NCI-H2196 treated with DMSO at 0.1 percent for 48 hours (cell line): ENCODE measurements around the gene HECW1.
"Not testable (repeated sequence)": the region's sequence is repeated elsewhere in the genome, so short reads cannot be mapped to it uniquely, and the experiment has no call there.

Experiments used
- DNase-seq: peaks from one replicate; lab custom pipeline; 2025; ENCODE audit not compliant: unreplicated experiment; lab: John Stamatoyannopoulos, UW

HECW1 gene

DNA sequence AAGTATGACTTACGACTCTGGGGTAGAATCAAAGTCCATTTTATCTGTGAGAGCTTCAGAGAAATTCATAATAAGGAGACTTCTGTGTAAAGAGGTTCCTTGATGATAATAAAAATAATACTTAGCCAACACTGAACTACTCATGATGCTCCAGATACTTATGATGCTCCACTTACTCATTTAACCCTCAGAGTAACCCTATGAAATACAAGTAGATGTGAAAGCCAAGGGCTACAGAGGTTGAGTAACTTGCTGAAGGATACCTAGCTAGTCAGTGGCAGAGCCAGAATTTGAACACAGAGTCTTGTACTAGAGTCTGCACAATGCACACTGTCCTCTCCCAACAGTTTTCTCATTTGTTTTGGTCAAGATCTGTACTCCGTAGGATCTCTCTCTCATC is 89.5 kb downstream of the HECW1 start:
- DNase-seq = no peak

DNA sequence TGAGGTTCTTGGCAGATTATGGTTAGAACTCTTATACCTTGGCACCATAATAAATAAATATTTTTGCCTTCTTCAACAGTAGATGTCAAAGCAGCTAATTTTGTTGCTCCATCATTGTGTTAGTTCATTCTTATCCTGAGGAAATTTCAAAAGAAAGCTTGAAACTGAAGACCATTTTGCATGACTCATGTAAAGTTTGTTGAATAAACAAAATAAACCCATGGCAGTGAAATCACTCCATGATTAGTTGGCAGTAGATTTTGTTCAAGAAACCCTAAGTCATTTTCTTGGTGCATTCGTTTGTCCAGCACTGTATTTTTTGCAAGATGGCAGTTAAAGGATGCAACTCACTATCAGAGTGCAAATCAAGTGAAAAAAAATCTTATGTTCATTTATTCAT is 91.6 kb downstream of the HECW1 start:
- DNase-seq = no peak

DNA sequence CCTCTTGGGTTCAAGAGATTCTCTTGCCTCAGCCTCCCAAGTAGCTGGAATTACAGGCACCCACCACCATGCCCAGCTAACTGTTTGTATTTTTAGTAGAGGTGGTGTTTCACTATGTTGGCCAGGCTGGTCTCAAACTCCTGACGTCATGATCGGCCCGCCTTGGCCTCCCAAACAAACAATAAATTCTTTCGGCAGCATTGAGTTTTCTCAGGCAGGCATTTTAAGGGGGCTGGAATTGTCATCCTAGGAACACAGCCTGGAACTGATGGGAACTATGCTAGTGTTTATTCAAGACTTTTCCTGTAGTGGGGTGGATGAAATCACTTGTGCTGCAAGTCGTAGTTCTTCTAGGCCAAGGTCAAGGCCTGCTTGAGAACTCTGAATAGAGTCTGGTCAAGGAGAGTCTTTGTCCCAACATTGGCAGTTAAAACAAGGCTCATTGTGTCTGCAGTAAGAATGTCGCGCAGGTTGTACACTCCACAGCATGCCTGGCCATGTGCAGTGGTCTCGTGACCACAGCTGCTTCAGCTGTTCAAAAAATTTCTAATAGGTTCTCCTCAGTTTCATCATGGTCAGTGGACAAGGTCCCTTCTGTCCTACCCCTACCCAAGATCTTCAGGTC is 92.8 kb downstream of the HECW1 start:
- no peak for DNase-seq

DNA sequence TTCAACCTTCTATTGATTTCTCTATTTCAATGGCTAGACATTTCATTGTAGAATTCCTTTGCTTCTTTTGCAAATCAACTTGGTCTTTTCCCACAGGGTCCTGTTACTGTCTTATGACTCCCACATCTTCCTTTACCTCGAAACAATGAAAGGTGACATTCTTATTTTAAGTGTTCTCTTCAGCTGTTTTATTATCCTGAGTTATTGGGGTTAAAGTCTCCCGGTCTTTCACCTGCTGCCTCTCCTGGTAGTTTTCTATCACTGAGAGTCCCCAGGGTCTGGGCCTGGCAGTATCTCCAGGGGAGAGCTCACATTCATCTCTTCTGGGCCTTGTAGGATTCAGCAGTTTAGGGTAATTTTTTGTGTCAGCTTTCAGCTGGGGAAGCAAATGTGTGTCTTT is 95.8 kb downstream of the HECW1 start:
- DNase-seq = no peak

DNA sequence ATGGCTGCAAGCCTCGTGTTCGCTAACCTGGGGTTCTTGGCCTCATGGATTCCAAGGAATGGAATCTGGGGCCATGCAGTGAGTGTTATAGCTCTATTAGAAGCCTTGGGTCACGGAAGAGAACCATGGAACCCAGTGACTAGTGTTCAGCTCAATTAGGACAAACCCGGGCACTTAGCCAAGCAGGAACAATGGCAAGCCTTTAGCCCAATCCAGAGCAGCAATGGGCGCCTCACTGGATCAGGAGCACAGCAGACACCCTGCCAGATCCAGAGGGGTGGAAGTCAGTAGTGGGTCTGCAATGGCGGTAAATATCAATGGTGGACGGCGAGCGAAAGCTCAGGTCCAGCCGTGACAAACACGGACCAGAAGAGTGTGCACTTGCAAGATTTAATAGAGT is 98.1 kb downstream of the HECW1 start:
- not testable (repeated sequence) for DNase-seq

DNA sequence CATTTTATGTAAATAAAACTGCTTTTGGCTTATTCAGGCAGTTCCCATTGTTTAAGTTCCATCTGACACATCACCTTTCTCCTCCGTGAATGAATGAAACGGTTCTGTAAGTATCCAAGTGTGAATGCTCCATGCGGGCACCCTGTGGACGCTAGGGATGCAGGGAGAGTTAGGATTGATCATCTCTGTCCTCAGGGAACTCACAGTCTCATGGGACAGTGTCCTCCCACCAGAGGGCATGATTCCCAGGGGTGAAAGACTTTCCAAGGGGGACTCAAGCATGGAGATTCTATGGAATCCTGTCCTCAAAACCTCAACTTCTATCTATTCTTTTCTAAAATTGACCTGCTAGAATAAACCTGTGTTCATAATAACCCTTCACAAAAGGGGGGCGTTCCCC is 98.8 kb downstream of the HECW1 start:
- DNase-seq = no peak

DNA sequence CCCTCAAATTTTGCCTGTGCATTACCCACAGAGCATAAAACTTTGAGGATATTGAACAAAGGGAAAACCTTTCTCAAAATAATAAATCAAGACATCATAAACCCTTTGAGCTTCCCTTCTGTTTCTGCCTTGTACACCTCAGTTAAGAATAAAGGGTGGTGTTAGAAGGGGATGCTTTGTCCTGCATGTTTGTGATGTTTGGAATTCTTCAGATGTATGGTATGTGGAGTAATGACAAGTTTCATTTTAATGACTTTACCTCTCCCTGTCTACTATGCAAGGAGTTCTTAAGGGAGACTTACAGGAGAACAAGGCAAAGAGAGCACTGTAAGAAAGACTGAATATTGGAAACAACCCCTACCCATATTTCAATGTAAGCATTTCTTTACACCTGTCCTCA is 99.2 kb downstream of the HECW1 start:
- no peak for DNase-seq

DNA sequence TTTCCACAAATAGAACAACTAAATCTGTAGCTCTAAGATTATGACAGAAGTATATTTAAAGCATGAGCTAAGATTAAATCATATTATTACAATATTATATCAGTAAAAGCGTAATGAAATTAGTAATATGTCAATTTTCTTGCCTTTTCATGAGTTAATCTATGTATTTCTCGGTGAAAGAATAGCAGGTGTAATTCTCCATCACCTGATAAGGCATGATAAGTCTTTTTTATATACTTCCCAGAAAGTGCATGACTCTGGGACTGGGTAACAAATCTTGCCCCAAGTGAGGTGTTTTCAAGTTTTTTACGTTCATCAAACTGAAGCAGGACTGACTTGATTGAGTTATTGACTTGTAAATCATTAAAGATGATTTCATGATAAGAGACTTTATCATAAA is 100.5 kb downstream of the HECW1 start:
- DNase-seq = no peak

DNA sequence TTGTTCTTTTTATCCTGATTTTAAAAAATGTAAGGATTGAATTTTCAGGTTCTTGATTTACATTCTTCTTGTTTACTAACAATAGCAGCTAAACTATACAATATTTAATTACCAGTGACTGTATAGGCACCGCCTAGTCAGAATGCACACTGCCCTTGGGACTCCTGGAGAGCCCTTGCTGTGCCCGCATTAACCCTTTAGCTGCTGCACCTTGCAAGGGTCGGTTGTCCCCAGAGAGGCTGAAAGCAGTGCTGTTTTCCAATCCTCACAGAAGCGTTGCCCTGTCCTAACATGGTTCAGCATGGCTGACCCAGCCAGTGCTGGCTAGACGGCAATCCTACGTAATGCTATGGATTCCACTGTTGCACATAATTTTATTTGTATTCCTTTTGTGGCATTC is 102.6 kb downstream of the HECW1 start:
- no peak for DNase-seq

DNA sequence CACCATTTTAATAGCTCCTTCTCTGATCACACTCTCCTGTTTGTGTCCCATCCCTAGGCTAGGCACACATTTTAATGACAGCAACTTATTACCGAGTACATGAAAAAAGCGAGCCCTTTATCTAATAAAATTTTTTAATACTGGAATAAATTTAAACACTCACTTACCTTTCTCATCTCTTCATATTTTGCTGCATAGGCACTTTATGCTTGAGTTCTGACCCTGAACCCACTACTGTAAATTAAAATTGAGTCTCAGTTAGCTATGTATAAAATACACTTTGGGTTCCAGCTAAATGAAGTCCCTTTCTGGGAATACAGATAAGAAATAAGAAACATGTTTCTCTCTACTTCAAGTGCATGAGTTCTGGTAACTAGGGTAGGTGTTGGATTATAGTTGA is 104.6 kb downstream of the HECW1 start:
- DNase-seq = no peak

DNA sequence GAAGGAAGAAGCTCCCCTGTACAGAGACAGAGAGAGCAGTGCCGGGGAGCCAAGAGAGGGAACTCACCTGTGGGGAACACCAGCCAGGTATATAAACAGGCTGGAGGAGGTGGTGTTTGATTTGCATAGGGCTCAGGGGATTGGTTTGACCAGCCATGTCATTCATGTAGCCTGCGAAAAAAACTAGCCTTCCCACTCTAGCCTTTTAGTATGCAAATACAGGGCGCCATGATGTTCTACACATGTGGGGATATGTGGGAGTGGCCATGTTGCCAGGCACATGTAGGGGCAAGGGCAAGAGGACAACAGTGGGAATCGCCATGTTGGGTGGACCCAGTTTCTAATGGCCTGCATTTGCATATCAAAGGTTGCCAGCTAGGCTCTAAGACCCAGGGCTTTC is 106.5 kb downstream of the HECW1 start:
- not testable (repeated sequence) for DNase-seq

DNA sequence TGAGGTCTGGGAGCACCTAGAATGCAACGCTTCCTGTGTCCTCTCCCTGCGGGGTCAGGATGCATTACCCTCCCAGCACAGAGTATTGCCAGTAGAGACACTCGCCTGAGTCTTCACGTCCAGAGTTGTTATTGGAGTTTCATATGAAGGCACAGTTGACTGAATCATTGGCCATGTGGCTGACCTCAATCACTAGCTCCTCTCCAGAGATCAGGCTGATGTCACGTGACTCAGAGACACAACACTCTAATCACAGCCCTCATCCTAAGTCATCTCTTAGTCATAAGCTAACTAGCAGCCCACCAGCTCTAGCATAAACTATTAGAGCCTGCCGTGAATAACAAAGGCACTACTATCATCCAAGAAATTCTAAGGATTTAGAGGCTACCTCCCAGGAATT is 107.8 kb downstream of the HECW1 start:
- no peak for DNase-seq

DNA sequence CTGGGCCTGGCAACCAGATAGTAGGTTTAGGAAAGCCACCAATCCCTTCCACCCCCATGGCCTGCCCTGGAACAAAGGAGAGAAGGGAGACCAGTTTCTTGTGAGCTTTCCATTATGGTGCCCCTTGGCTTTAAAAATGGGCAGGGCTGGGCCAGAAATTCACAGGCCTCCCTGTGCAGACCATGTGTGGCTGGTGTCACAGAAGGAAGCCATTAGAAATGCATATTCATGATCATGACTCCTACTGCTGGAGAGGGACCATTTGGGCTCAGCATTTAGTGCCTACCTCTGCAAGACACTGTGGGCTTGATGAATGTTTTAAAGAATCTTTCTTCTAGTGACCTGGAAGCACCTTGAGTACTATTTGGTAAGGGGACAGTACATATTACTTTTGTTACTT is 108.3 kb downstream of the HECW1 start:
- no peak for DNase-seq

DNA sequence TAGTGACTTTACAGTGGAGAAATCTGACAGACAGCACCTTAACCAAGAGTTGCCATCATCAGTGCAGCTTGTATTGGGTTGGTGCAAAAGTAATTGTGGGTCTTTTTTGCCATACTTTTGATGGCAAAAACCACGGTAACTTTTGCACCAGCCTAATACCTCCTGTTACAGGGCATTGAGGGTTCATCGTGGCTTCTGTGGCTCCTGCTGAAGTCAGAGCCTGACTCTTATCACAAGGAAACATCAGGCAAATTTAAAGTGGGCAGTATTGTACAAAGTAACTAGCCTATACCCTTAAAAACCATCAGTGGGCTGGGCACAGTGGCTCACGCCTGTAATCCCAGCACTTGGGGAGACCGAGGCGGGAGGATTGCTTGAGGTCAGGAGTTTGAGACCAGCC is 117.4 kb downstream of the HECW1 start:
- no peak for DNase-seq

DNA sequence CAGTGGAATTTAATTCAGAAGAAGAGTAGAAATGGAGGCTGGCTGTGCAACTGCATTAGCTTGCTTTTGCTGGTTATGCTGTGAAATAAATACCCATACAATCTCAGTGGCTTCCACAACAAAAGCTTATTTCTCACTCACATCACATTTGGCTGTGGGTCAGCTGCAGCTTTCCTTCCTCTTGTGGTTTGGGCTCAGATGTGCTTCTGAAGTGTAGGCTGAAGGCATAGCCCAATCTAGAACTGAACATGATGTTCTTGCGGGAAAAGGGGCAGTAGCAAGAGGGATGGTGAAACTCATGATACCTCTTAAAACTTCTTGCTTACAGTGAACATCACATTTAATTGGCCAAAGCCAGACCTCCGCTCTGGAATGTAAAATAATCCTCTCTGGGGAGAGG is 119.9 kb downstream of the HECW1 start:
- no peak for DNase-seq

DNA sequence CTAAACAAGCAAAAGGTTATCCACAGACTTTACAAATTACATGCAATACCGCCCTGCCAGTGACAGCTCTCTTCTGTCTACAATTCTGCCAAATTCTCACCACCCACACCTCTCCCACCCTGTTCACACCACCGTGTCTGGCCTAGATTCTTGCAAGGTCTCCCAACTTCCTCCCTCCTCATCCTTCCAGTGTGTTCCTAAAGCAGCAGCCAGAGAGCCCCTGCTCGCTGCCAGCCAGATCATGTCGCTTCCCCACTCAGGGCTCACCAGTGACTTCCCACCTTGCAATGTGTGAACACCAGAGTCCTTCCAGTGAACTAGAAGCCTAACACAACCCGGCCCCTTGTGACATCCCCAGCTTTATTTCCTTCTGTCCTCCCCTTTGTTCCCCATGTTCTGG is 121.6 kb downstream of the HECW1 start:
- no peak for DNase-seq

DNA sequence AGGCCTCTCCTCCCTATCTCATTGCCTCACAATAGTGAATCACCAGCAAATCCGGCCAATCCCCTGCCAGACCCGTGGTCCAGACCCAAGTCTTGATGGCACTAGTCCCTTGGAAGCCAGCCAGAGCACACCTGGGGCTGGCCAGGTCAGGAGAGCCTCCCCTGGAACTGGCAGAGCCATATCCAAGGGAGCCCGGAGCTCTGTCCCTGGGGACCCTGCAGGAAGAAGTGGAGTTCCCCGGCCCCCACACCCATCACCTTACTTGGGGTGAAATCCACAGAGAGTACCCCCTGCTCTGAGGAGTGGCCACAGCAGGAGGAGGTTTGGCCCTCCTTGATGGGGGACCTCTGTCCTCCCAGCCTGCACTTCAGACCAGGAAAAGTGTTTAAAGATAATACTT is 122.5 kb downstream of the HECW1 start:
- no peak for DNase-seq

DNA sequence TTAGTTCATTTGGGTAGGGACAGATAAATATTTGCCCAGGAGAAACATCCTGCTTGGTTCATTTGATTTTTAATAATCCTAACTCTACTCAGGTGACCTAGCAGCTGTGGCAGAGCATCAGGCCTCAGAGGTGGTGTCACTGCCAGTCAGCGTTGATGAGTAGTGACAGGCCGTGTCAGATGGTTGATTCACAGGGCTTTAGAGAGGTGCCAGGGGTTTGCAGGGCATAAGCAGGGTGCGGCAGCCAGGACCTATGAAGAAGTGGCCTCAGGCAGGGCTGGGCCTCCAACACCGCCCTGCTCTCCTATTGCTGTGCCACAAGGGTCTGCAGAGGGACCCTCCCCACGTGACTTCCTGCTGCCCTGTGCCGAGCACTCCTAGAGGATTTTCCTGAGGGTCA is 128.1 kb downstream of the HECW1 start:
- no peak for DNase-seq

DNA sequence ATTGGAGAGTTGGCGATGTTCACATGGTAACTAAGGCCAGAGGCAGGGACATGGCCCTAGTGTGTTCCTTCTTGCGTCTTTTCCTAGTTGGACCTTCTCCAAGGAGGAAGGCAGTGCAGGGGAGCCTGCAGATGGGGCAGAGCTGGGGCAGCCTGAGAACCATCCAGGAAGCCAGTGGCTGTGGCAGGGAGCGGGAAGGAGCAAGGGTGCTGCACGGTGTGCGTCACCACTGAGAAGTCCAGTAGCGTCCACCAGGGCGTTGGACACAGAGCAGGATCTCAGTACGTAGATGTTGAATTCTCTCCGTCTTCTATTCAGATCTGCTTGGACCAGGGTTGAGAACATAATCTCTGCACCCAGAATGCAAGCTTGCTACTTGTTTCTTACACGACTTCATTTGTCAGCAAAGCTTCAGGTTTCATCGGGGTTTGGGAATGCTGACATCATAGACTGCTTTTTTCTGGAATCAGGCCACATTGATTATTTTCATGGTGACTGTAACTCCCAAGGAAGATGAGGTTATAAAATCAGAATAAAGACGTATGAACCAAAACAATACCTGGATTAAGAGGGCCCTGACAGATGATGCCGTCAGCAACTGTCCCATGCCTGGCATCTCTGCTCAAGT is 130.3 kb downstream of the HECW1 start:
- no peak for DNase-seq

DNA sequence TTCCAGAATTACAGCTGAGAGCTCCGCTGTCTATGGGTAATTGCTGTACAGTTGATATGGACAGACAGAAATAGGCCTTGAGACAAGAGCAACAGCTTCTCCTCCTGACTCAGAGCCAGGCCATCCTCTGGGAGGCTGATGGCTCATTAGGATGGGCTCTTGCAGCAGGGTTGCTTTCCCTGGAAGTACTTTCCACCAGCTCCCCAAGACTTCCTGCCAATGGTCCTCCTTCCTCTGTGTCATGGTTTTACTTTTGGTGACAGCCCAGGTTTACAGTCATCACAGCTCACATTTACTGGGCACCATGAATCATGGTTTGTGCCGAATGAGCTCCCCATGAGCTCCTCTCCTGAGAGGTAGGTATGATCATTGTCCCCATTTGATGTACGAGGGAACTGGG is 131.8 kb downstream of the HECW1 start:
- no peak for DNase-seq

DNA sequence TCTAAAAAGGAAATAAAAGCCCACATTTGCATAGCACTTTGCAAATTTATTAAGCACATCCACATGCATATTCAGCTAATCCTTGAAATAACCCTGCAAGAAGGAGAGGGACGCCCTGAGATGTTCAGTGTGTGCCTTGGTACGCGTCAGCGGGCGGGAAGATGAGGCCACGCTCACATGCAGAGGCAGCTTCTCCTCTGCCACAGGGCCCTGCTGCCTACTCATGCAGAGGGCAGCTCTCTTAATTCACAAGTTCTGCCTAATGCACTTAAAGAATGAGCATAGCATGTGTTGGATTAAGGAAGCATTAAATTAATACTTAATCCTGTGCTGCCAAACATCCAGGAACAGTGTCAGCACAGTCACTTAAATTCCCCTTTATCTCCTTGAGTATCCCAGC is 132.3 kb downstream of the HECW1 start:
- no peak for DNase-seq

DNA sequence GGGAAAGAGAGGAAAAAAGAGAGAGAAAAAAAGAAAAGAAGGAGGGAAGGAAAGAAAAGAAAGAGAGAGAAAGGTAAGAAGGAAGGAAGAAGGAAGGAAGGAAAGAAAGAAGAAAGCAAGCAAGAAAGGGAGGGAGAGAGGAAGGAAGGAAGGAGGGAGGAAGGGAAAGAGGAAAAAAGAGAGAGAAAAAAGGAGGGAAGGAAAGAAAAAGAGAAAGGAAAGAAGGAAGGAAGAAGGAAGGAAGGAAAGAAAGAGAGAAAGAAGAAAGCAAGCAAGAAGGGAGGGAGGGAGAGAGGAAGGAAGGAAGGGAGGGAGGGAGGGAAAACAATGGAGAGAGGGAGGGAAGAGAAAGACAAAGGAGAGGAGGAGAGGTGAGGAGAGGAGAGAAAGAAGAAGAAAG is 135.3 kb downstream of the HECW1 start:
- DNase-seq = no peak

DNA sequence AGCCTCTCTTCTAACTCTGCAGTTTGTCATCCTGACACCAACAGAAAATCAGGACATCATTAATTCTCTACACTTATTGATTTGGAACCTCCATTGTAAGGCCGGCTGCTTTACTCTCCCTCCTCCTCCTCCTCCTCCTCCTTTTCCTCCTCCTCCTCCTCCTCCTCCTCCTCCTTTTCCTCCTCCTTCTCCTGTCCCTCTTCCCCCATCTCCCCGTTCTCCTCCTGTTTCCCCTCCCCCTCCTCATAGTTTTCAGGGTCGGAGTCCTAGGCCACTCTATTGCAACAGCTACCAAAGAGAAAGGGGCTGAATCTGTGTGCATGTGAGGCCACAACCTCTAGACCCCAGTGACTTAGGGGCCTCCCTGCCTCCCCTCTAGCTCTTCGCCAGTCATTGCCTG is 136.1 kb downstream of the HECW1 start:
- DNase-seq = no peak
